NB4 (cell line): ENCODE data around the gene WIPF1.
A peak's percentile ranks its signal among the peaks of the same experiment; 100 is the strongest.

Experiments
- DNase-seq: peaks from one replicate; pipeline ENCODE4 v3.0.0; 2010; ENCODE audit warnings: low read depth
- H3K4me3 ChIP-seq: one replicate; pipeline ENCODE4 v1.5.1; 2011; ENCODE audit warnings: mild to moderate bottlenecking, low read depth, low read length, moderate library complexity
- MYC ChIP-seq: IDR thresholded peaks from 2 replicates; pipeline ENCODE4 v1.6.1; 2011; ENCODE audit warnings: low read depth, low read length
- POLR2A ChIP-seq: IDR thresholded peaks from 2 replicates; pipeline ENCODE4 v1.6.1; 2011; ENCODE audit warnings: mild to moderate bottlenecking; ENCODE audit not compliant: insufficient read length; ENCODE audit errors: extremely low read depth
- TF ChIP-seq, protein P1 (sequence below): IDR thresholded peaks from one replicate; pipeline ENCODE4 v1.5.1; 2012; ENCODE audit warnings: low read depth, low read length
- TF ChIP-seq, protein P2 (sequence below): IDR thresholded peaks from 2 replicates; pipeline ENCODE4 v1.6.1; 2011; ENCODE audit warnings: low read depth, low read length

Gene WIPF1

DNA sequence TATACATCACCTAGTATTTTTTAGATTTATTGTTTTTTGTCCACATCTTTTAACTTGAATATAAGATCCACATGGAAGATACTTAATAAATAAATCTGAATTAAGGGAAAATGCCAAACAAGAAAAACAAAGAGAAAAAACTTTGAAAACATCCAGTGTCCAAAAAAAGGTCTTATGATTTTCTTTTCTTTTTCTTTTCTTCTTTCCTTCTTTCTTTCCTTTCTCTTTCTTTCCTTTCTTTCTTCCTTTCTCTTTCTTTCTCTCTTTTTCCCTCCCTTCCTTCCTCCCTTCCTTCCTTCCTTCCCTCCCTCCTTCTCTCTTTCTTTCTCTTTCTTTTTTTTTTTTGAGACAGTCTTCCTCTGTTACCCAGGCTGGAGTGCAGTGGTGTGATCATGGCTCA lies 29.6 kb upstream of the WIPF1 start:
- H3K4me3 ChIP-seq, result no peak overlapping the region
- no peak for DNase-seq
- TF ChIP-seq, protein P1, sequence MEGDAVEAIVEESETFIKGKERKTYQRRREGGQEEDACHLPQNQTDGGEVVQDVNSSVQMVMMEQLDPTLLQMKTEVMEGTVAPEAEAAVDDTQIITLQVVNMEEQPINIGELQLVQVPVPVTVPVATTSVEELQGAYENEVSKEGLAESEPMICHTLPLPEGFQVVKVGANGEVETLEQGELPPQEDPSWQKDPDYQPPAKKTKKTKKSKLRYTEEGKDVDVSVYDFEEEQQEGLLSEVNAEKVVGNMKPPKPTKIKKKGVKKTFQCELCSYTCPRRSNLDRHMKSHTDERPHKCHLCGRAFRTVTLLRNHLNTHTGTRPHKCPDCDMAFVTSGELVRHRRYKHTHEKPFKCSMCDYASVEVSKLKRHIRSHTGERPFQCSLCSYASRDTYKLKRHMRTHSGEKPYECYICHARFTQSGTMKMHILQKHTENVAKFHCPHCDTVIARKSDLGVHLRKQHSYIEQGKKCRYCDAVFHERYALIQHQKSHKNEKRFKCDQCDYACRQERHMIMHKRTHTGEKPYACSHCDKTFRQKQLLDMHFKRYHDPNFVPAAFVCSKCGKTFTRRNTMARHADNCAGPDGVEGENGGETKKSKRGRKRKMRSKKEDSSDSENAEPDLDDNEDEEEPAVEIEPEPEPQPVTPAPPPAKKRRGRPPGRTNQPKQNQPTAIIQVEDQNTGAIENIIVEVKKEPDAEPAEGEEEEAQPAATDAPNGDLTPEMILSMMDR, result no peak
- TF ChIP-seq MYC (no peak), POLR2A (no peak)
- TF ChIP-seq, protein P2, sequence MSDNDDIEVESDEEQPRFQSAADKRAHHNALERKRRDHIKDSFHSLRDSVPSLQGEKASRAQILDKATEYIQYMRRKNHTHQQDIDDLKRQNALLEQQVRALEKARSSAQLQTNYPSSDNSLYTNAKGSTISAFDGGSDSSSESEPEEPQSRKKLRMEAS, result no peak

DNA sequence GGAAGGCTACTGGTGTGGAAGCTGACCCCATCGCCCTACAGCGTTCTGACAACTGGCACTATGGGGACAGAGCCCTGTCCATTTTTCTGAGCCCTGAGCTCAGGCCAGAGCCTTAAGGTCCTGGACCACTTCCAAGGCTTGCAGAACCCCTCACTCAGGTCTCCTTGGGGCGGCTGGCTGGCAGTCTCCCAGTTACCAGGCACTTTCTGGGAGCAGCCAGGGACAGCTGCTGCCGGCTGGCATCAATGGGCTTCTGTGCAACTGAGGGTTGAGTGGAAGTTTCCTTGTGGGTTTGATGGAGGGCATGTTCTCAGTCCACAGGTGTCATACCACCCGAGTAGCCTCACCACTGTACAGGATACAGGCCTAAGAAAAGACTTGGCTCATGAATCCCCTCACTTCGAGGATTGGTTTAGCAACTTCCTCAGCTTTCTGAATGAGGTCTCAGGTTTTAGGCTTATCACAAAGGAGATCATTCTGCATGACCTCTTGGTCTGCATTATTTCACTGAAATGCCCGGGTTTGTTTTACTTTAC lies 27.4 kb upstream of the WIPF1 start:
- TF ChIP-seq, protein P1, result no peak
- TF ChIP-seq MYC, result no peak
- TF ChIP-seq, protein P2, result no peak
- no peak for TF ChIP-seq POLR2A
- no peak for DNase-seq
- H3K4me3 ChIP-seq, result no peak overlapping the region

DNA sequence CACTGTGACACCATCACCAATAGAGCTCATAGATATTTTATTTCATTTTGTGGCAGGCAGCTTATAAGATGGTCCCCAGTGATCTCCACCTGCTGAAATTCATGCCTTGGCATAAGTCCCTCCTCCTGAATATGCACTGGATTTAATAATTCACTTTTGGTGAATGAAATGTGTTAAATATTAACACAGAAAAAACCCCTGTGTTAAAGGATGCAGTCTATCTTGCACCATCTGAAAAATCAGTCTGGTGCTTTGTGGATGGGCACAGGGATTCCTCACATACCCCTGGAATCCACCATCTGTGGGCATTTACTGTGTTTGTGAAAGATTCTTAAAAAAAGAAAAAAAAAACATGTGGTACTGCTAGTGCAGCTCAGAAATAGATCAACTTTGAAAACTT lies 26.1 kb upstream of the WIPF1 start:
- DNase-seq, result no peak
- no peak overlapping the region for H3K4me3 ChIP-seq
- TF ChIP-seq, protein P2, result no peak
- TF ChIP-seq, protein P1, result no peak

DNA sequence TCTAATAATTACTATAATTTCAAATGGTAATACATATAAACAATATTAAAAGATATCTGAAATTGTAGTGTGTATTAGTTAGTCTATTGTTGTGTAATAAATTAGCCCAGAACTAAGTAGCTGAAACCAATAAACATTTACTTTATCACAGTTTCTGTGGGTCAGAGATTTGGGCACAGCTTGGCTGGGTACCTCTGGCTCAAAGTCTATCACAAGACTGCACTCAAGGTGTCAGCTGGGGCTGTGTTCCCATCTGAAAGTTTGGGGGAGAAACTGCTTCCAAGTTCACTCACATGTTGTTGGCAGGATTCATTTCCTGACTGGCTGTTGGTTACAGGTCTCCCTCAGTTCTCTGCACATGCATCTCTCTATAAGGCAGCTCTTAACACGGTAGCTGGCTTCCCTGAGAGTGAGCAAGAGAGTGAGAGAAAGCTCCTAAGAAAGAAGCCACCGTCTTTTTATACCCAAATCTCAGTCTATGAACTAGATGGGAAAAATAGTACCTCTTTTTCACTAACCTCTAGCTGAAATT lies 25.6 kb upstream of the WIPF1 start:
- TF ChIP-seq MYC (no peak), POLR2A (no peak)
- TF ChIP-seq, protein P2, result no peak
- TF ChIP-seq, protein P1, result no peak
- H3K4me3 ChIP-seq, result no peak overlapping the region

DNA sequence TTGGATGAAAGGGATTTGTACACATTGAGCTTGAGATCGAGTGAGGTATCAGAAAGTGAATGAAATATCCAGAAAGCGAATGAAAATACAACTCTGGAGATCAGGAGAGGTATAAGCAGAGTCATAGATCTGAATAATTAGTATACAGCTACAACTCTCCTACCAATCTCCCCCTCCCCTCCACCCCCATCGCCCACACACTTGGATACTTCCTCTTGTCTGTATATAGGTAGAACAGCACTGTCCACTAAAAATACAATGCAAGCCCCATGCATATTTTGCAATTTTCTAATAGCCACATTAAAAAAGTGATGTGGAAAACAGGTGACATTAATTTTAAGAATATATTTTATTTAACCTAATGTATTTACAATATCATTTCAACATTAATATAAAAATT lies 23.7 kb upstream of the WIPF1 start:
- peak; percentile 43 for DNase-seq
- H3K4me3 ChIP-seq, result no peak overlapping the region
- TF ChIP-seq, protein P2, result no peak
- TF ChIP-seq POLR2A (no peak), MYC (no peak)
- TF ChIP-seq, protein P1, result no peak

More for the DNA sequence above, 25.6 kb upstream of the WIPF1 start:
- no peak for DNase-seq

DNA sequence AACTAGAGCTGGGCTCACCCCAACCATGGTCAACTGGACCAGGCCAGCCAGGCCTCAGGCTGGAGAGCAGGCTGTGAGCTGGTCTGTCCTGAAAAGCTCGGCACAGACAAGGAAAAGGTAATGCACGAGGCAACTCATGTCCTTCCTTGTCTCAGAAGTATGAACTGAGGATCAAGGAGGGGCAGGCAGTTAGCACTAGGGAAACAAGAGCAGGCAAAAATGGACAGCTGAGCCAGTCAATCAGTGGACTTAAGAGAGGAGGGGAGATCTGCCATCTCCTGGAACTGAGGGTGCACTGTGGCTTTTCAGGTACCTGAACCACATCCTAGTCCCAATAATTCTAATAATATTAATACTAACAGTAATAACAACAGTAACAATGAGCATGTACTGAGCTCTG lies 20.6 kb upstream of the WIPF1 start:
- DNase-seq, result no peak
- H3K4me3 ChIP-seq, result no peak overlapping the region
- TF ChIP-seq, protein P1, result no peak
- TF ChIP-seq, protein P2, result no peak
- TF ChIP-seq MYC, result no peak
- no peak for TF ChIP-seq POLR2A
